H1 (cell line): ENCODE measurements around the gene LTF. TPM values are rescaled to one million over a fixed set of nuclear protein-coding genes. Genes with fewer than 3 reads are reported as not detected.

ENCODE experiments used
- CTCF ChIA-PET: fragments of 300-600 bp; sonication (Branson Sonifier 250); formaldehyde crosslinking; loops from one replicate; lab custom pipeline; 2021; ENCODE audit not compliant: partially characterized antibody; lab: Charles Lee
- POLR2A ChIA-PET: fragments of 300-600 bp; sonication (Branson Sonifier 250); formaldehyde crosslinking; loops from one replicate; lab custom pipeline; 2021; ENCODE audit warnings: inconsistent platforms; ENCODE audit not compliant: partially characterized antibody; lab: Charles Lee
- DNase-seq, 2 experiments: peaks; one replicate each; pipeline versions ENCODE4 v3.0.0 to v3.0.0-alpha.2; 2010 to 2022; ENCODE audit warnings: low spot score in 2 of 2, low read depth in 1 of 2, mixed read lengths in 1 of 2
- FAIRE-seq: peaks from 2 replicates; lab custom pipeline; 2011; peaks lifted over from hg19 to GRCh38; lab: Jason Lieb, UNC
- H2AFZ ChIP-seq: 2 replicates; pipeline ENCODE4 v1.8.1; 2012; ENCODE audit warnings: low read length, inconsistent platforms
- H2AK5ac ChIP-seq: 2 replicates; pipeline ENCODE4 v1.6.1; 2013; ENCODE audit warnings: low read depth, low read length
- H2BK120ac ChIP-seq: replicated peaks from 2 replicates; pipeline ENCODE3; 2013; ENCODE audit warnings: low read depth, low read length, inconsistent platforms
- H2BK12ac ChIP-seq: 2 replicates; pipeline ENCODE4 v1.6.1; 2013; ENCODE audit warnings: low read depth, low read length
- H2BK15ac ChIP-seq: 2 replicates; pipeline ENCODE4 v1.6.1; 2013; ENCODE audit warnings: low read length
- H2BK20ac ChIP-seq: 2 replicates; pipeline ENCODE4 v1.6.1; 2013; ENCODE audit warnings: low read length
- H2BK5ac ChIP-seq: 2 replicates; pipeline ENCODE4 v1.6.1; 2013; ENCODE audit warnings: low read depth, low read length
- H3K14ac ChIP-seq: 2 replicates; pipeline ENCODE4 v1.6.1; 2013; ENCODE audit warnings: inconsistent platforms; ENCODE audit not compliant: insufficient read length
- H3K18ac ChIP-seq: 2 replicates; pipeline ENCODE4 v1.6.1; 2013; ENCODE audit warnings: low read length; ENCODE audit errors: extremely low read depth
- H3K23ac ChIP-seq: 2 replicates; pipeline ENCODE4 v1.6.1; 2013; ENCODE audit warnings: inconsistent platforms; ENCODE audit not compliant: insufficient read length
- H3K23me2 ChIP-seq: 2 replicates; pipeline ENCODE4 v1.6.1; 2013; ENCODE audit warnings: low read depth, low read length
- H3K27ac ChIP-seq: 2 replicates; pipeline ENCODE4 v1.6.1; 2011; ENCODE audit warnings: low read depth, low read length, inconsistent platforms
- H3K27me3 ChIP-seq, 4 experiments: replicated peaks in 1 of 4; 1 replicate in 1 of 4; 2 replicates in 3 of 4; pipeline versions ENCODE4 v1.6.1 to v1.8.1; 2011 to 2013; ENCODE audit warnings: low read length in 3 of 4, mild to moderate bottlenecking in 3 of 4, inconsistent platforms in 2 of 4, mixed read lengths in 2 of 4, moderate library complexity in 1 of 4; ENCODE audit not compliant: control insufficient read depth in 3 of 4, insufficient read depth in 3 of 4; ENCODE audit errors: extremely low read depth in 1 of 4
- H3K36me3 ChIP-seq, 4 experiments: 2 replicates each; pipeline versions ENCODE4 v1.6.1 to v1.8.1; 2011 to 2013; ENCODE audit warnings: mild to moderate bottlenecking in 4 of 4, low read length in 3 of 4, moderate library complexity in 2 of 4, control low read depth in 1 of 4, inconsistent platforms in 1 of 4; ENCODE audit not compliant: insufficient read depth in 4 of 4, control insufficient read depth in 2 of 4
- H3K4ac ChIP-seq: replicated peaks from 2 replicates; pipeline ENCODE3; 2013; ENCODE audit warnings: low read length, low read depth, mixed read lengths, inconsistent platforms; ENCODE audit not compliant: insufficient read length
- H3K4me1 ChIP-seq, 4 experiments: replicated peaks in 1 of 4; 1 replicate in 1 of 4; 2 replicates in 3 of 4; pipeline versions ENCODE4 v1.6.1 to v1.8.1; 2011 to 2013; ENCODE audit warnings: low read length in 3 of 4, inconsistent platforms in 2 of 4, mixed read lengths in 1 of 4; ENCODE audit not compliant: insufficient read depth in 4 of 4, control insufficient read depth in 3 of 4
- H3K4me2 ChIP-seq, 2 experiments: 2 replicates each; pipeline versions ENCODE4 v1.6.1 to v1.8.1; 2011 to 2013; ENCODE audit warnings: low read depth in 2 of 2, low read length in 2 of 2, control low read depth in 1 of 2, inconsistent platforms in 1 of 2, mild to moderate bottlenecking in 1 of 2; ENCODE audit not compliant: insufficient read depth in 1 of 2
- H3K4me3 ChIP-seq, 4 experiments: fragments of 200-600, 300-600 bp in 1 of 4; sonication (generic), shearing (Covaris generic), sonication (Bioruptor Twin) in 1 of 4; 2 replicates each; pipeline versions ENCODE4 v1.5.1 to v1.8.1; 2011 to 2016; ENCODE audit warnings: low read length in 4 of 4, low read depth in 3 of 4, control low read depth in 2 of 4, inconsistent platforms in 2 of 4, mild to moderate bottlenecking in 2 of 4, mixed read lengths in 1 of 4, moderate library complexity in 1 of 4; ENCODE audit not compliant: insufficient read depth in 2 of 4; ENCODE audit errors: extremely low read depth in 1 of 4
- H3K56ac ChIP-seq: replicated peaks from 2 replicates; pipeline ENCODE3; 2013; ENCODE audit warnings: low read depth, mild to moderate bottlenecking, mixed read lengths, low read length, inconsistent platforms; ENCODE audit not compliant: insufficient read length
- H3K79me1 ChIP-seq: 2 replicates; pipeline ENCODE4 v1.6.1; 2013; ENCODE audit warnings: low read depth, low read length, control low read depth
- H3K79me2 ChIP-seq, 2 experiments: 2 replicates each; pipeline versions ENCODE4 v1.6.1 to v1.8.1; 2012 to 2013; ENCODE audit warnings: low read length in 2 of 2, mild to moderate bottlenecking in 2 of 2, inconsistent platforms in 1 of 2; ENCODE audit not compliant: insufficient read depth in 2 of 2, control insufficient read depth in 1 of 2
- H3K9ac ChIP-seq, 4 experiments: replicated peaks in 1 of 4; 1 replicate in 1 of 4; 2 replicates in 3 of 4; pipeline versions ENCODE4 v1.6.1 to v1.8.1; 2011 to 2013; ENCODE audit warnings: low read depth in 3 of 4, low read length in 3 of 4, control low read depth in 2 of 4, mild to moderate bottlenecking in 2 of 4, moderate library complexity in 2 of 4, inconsistent platforms in 1 of 4; ENCODE audit errors: extremely low read depth in 1 of 4
- H3K9me3 ChIP-seq, 2 experiments: 2 replicates each; pipeline versions ENCODE4 v1.6.1 to v1.8.1; 2012 to 2013; ENCODE audit warnings: mild to moderate bottlenecking in 2 of 2, moderate library complexity in 2 of 2, control low read depth in 1 of 2, inconsistent platforms in 1 of 2, low read depth in 1 of 2, low read length in 1 of 2, mixed read lengths in 1 of 2; ENCODE audit not compliant: insufficient read depth in 2 of 2
- H4K20me1 ChIP-seq, 2 experiments: replicated peaks in 1 of 2; 2 replicates each; pipeline versions ENCODE3 to v1.8.1; 2011 to 2013; ENCODE audit warnings: inconsistent platforms in 2 of 2, low read length in 2 of 2, mild to moderate bottlenecking in 1 of 2; ENCODE audit not compliant: insufficient read depth in 2 of 2, control insufficient read depth in 1 of 2
- H4K5ac ChIP-seq: 2 replicates; pipeline ENCODE4 v1.6.1; 2013; ENCODE audit warnings: low read length, low read depth, mixed read lengths, inconsistent platforms; ENCODE audit not compliant: insufficient read length
- H4K8ac ChIP-seq: 2 replicates; pipeline ENCODE4 v1.8.0; 2013; ENCODE audit warnings: mild to moderate bottlenecking, moderate library complexity, low read length, inconsistent platforms; ENCODE audit not compliant: insufficient read depth; ENCODE audit errors: extremely low read depth
- H4K91ac ChIP-seq: replicated peaks from 2 replicates; pipeline ENCODE3; 2013; ENCODE audit warnings: low read length, mixed read lengths, inconsistent platforms; ENCODE audit not compliant: insufficient read length
- CBX8 ChIP-seq: fragments of 300-800, 300-1000 bp; sonication (generic); IDR thresholded peaks from 2 replicates; pipeline ENCODE4 v1.7.1; 2016; ENCODE audit warnings: low read depth, low read length, borderline replicate concordance
- CEBPB ChIP-seq: IDR thresholded peaks from 2 replicates; pipeline ENCODE4 v1.6.1; 2012; ENCODE audit warnings: low read depth, low read length
- EZH2 ChIP-seq: fragments of 200-600 bp; sonication (generic); IDR thresholded peaks from 2 replicates; pipeline ENCODE4 v1.7.1; 2012; ENCODE audit warnings: low read depth, mild to moderate bottlenecking, moderate library complexity, low read length, inconsistent platforms; ENCODE audit not compliant: severe bottlenecking
- GTF2F1 ChIP-seq: IDR thresholded peaks from 2 replicates; pipeline ENCODE4 v1.6.1; 2012; ENCODE audit warnings: low read depth, low read length, improper control_type of control experiment, borderline replicate concordance
- MAFK ChIP-seq: IDR thresholded peaks from 2 replicates; pipeline ENCODE4 v1.6.1; 2012; ENCODE audit warnings: low read depth, mild to moderate bottlenecking, improper control_type of control experiment, low read length
- POLR2A ChIP-seq, 2 experiments: IDR thresholded peaks; 1 replicate in 1 of 2; 2 replicates in 1 of 2; pipeline ENCODE4 v1.6.1; 2011; ENCODE audit warnings: low read depth in 2 of 2, low read length in 2 of 2, mild to moderate bottlenecking in 2 of 2; ENCODE audit errors: control extremely low read depth in 1 of 2
- RXRA ChIP-seq: IDR thresholded peaks from 2 replicates; pipeline ENCODE4 v1.6.1; 2011; ENCODE audit warnings: low read depth, mild to moderate bottlenecking, low read length, moderate library complexity; ENCODE audit not compliant: insufficient read depth
- SP1 ChIP-seq: IDR thresholded peaks from 2 replicates; pipeline ENCODE4 v1.6.1; 2011; ENCODE audit warnings: low read depth, low read length
- TAF7 ChIP-seq: optimal IDR thresholded peaks from 2 replicates; pipeline ENCODE3; 2011; ENCODE audit warnings: low read depth, mild to moderate bottlenecking, inconsistent platforms, low read length, moderate library complexity, borderline replicate concordance
- ZNF274 ChIP-seq: IDR thresholded peaks from 2 replicates; pipeline ENCODE4 v1.7.0; 2012; ENCODE audit warnings: low read length, borderline replicate concordance; ENCODE audit errors: extremely low read depth
- WGBS, 2 experiments: shearing (Covaris generic) in 1 of 2; methylation state at CpG; one replicate each; pipeline versions ENCODE4 v1.1.6 to v1.1.7; 2013 to 2015; ENCODE audit warnings: low lambda C conversion rate in 2 of 2, mixed read lengths in 2 of 2, inconsistent platforms in 1 of 2, low coverage in 1 of 2, missing lambda C conversion rate in 1 of 2; ENCODE audit not compliant: insufficient replicate concordance in 2 of 2, insufficient coverage in 1 of 2, insufficient read length in 1 of 2; ENCODE audit errors: extremely low coverage in 1 of 2, missing lambda C conversion rate in 1 of 2; 5-methylcytosine and 5-hydroxymethylcytosine counted together
- polyA plus RNA-seq, 7 experiments: library from polyadenylated mRNA; depleted of rRNA in 3 of 7; stranded (reverse) in 5 of 7; unstranded in 2 of 7; fragments of >200 nt in 5 of 7; fragments of 200-250 nt in 2 of 7; gene quantifications; 1 replicate in 5 of 7; 2 replicates in 1 of 7; 4 replicates in 1 of 7; pipeline versions ENCODE4 v1.2.1 to v1.2.3, GENCODE V29; 2011 to 2013; ENCODE audit warnings: missing spikeins in 2 of 7, mixed read lengths in 2 of 7
- total RNA-seq: library from RNA; stranded (reverse); fragmentation: NEBNext Ultra II Directional; extraction: Animal tissue kit (Norgen Biotek cat#: 25700); gene quantifications from 2 replicates; pipeline ENCODE4 v1.2.1, GENCODE V29; 2021
- TF ChIP-seq, protein P1 (sequence below): IDR thresholded peaks from 2 replicates; pipeline ENCODE4 v1.6.1; 2011; ENCODE audit warnings: low read depth, mild to moderate bottlenecking, low read length; ENCODE audit not compliant: insufficient read depth
- TF ChIP-seq, protein P2 (sequence below): IDR thresholded peaks from 2 replicates; pipeline ENCODE4 v1.6.1; 2012; ENCODE audit warnings: inconsistent platforms

Gene LTF
- total and polyA plus RNA-seq, 2 of the 8 experiments (the other 6 are each of a cell fraction or from before 2014, with no cell fraction given) = 0.23 to 0.99 TPM

DNA sequence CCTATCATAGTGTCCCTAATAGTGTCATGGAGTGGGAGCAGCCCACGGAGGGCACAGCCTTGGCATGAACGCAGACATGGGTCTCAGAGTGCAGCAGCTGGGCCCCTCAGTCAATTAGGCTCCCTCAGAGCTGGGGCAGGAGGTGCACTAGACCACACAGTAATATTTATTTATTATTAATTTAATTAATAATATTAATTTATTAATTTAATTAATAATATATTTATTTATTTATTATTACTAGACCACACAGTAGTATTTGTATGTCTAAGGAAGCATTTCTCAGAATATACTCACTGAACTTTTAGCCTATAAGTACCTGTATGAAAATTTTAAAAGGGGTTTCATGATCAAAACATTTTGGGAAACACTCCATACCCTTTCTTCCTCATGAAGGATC is 63.1 kb downstream of the LTF start:
- Histone ChIP-seq H3K4ac (no peak overlapping the region), H3K14ac (no peak overlapping the region), H4K91ac (no peak overlapping the region), H2AK5ac (no peak overlapping the region), H2BK20ac (no peak overlapping the region), H2BK15ac (no peak overlapping the region), H3K18ac (no peak overlapping the region), H3K23ac (no peak overlapping the region), H2BK5ac (no peak overlapping the region), H2BK12ac (no peak overlapping the region), H4K20me1 (no peaks in the 10 kb centered on the region), H3K9ac (no peak overlapping the region), H3K79me1 (no peaks in the 10 kb centered on the region), H4K5ac (no peak overlapping the region), H3K9me3 (no peaks in the 10 kb centered on the region), H3K27ac (no peak overlapping the region), H3K36me3 (no peaks in the 10 kb centered on the region), H3K27me3 (no peaks in the 10 kb centered on the region), H3K56ac (no peak overlapping the region), H2BK120ac (no peak overlapping the region), H3K79me2 (no peaks in the 10 kb centered on the region), H2AFZ (no peak overlapping the region), H3K4me3 (no peak overlapping the region), H3K4me1 (0 out of 7 replicates have a peak, but pooled peaks cover 0 to 2% (median 0%) of the 10 kb centered on the region in 4 experiments), H4K8ac (peak overlapping the region; percentile 3; the same call in 1 of the 2 replicates), H3K23me2 (no peaks in the 10 kb centered on the region), H3K4me2 (no peak overlapping the region)
- FAIRE-seq (no peak), DNase-seq (no peak)
- ChIA-PET CTCF (interaction anchor here (0.6 to 3.8 kb wide), 3 partner anchors 9 to 494 kb away, joined by 3 to 16 read pairs (median 8); no protein-coding TSS in a partner anchor), POLR2A (no interaction called here)
- 94% methylated on average over 2 of the region's 2 CpGs; no CpG with 5 or more reads in 1 of the 2 experiments for WGBS, 2 experiments
- TF ChIP-seq CEBPB (no peak), ZNF274 (no peak), GTF2F1 (no peak), POLR2A (IDR thresholded peaks at IDR 0.05; ENCODE audit: control extremely low read depth in 1 of 2, low read depth in 2 of 2, low read length in 2 of 2) (no peak), CBX8 (no peak), TAF7 (no peak), EZH2 (no peak), SP1 (no peak), RXRA (no peak), MAFK (no peak)
- TF ChIP-seq, protein P1, sequence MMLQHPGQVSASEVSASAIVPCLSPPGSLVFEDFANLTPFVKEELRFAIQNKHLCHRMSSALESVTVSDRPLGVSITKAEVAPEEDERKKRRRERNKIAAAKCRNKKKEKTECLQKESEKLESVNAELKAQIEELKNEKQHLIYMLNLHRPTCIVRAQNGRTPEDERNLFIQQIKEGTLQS = no peak
- TF ChIP-seq, protein P2, sequence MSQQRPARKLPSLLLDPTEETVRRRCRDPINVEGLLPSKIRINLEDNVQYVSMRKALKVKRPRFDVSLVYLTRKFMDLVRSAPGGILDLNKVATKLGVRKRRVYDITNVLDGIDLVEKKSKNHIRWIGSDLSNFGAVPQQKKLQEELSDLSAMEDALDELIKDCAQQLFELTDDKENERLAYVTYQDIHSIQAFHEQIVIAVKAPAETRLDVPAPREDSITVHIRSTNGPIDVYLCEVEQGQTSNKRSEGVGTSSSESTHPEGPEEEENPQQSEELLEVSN = no peak
